GM13977 (cell line): ENCODE data around the gene CXCL3.

Source experiments
- DNase-seq: peaks from one replicate; pipeline ENCODE4 v3.0.0; 2012; ENCODE audit warnings: low spot score
- CTCF ChIP-seq: IDR thresholded peaks from 2 replicates; pipeline ENCODE4 v1.5.1; 2012; ENCODE audit warnings: mild to moderate bottlenecking, control low read depth; ENCODE audit not compliant: insufficient read depth; ENCODE audit errors: extremely low read depth, missing control alignments
- in situ Hi-C: fragments of 300-500 bp; cut with MboI; formaldehyde crosslinking; loops from one replicate; pipeline ENCODE4 v1.12.0; 2022; ENCODE audit warnings: low sequenced_read_pairs, low pct_unique_long_range_greater_than_20kb, mixed read lengths, inconsistent platforms; ENCODE audit not compliant: unreplicated experiment

CXCL3 gene

DNA sequence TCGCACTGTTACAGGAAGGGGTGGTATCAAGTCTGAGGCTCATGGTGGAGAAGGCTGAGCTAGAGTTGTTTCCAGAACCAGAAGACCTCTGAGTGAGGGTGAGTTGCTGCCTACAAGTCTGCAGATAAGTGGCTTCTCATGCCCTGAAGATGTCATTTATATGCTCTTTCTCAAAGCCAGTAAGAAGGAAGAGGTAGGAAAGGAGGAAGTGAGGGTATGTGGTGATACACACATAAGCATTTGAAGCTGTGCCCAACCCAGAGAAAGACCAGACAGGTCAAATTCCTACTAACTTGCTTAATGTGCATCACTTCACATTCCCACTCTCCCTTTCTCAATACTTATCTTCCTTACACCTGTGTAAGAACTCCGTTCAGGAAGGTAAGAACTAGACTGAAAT, 50.4 kb downstream of the CXCL3 start, which contains the start of gene PPBP:
Gene PPBP, minus strand, starts transcription at position 130 of the 400 bp plus-strand sequence. Its CDS starts 87 bp downstream, at position 43.
- no peak for TF ChIP-seq CTCF
- no peak for DNase-seq
- in situ Hi-C loops: no loop called here
